Activated CD4-positive, alpha-beta T cell treated with anti-CD3 and anti-CD28 coated beads, Interleukin-2, amount 50 U/mL, for 48 hours (primary cell): Measurements from ENCODE around the gene ZNF692.
A peak's percentile ranks its signal among the peaks of the same experiment; 100 is the strongest.

Experiments
- DNase-seq, 2 experiments: peaks; one replicate each; pipeline ENCODE4 v3.0.0-alpha.2; 2020

ZNF692 gene

GRCh38 chr1:248881261-248881660 is 22.4 kb upstream of the ZNF692 start:
- DNase-seq = no peak

GRCh38 chr1:248873993-248874533 is 15.2 kb upstream of the ZNF692 start:
- peak; percentile 85 to 88 for DNase-seq

- peak; percentile 97 to 98 for DNase-seq
These were observed 14.6 kb upstream of the ZNF692 start for GRCh38 chr1:248873409-248873992.

GRCh38 chr1:248872752-248873408 is 14.0 kb upstream of the ZNF692 start:
- DNase-seq = peak; percentile 74 to 77

DNA sequence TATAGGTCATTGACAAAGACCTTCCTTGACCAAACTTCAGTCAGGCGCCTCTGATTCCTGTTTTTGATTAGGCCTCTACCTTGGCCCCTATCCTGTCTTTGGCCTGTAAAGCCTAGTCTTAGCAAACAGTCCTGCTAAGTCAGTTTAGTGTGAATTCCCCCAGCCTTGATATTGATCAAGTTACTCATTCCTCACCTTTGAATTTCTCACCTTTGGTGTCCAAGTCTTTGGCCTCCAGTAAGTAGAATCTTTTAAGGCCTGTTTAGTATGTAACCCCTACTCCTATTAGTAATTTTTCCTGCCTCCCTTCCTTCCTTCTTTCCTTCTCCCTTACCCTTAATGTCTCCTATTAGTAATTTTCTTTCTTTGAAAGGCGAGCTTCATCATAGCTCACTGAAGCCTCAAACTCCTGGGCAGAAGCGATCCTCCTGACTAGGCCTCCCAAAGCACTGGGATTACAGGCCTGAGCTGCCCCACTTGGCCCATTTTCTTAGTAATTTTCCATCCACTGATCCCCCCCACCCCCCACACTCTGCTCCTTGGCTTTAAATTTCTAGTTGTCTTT is 13.0 kb upstream of the ZNF692 start:
- no peak for DNase-seq

DNA sequence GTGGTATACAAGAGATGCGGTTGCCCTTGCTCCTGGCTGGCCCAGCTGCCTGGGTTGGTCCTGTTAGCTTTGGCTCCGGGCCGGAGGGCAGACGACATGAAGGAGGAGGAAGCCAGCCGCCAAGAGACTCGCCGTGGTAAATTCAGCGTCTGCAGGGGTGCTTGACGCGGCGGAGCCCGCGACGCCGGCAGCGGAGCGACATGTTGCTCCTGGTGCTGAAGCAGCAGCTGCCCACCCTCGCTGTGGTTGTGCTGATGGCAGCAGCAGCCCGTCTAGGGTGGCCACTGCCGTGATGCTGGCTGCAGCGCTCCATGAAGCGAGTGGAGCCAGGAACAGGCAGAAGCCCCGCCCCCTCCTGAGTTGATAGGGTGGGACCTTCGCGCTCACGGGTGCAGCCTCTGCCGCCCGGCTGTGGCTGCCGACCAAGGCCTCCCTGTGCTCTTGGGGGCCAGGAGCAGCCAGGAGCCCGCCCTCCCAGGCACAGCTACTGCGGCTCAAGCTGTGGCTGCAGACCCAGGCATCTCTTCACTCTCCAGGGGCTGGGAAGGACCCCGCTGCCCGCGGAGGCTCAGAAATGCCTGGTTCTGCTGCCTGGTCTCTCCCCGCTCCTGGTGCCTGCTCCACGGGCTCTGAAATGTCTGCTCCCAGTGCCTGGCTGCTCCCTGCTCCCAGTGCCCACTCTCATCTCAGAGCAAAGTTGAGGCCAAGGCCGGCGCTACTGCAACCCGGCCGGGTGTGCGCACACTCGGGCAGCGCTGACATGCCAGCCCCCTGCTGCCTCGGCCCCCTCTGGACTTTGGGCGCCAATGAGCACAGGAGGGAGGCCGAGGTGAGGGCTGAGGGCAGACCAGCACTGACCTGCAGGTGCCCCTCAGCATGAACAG is 4.4 kb upstream of the ZNF692 start:
- peak; percentile 87 to 91 for DNase-seq

DNA sequence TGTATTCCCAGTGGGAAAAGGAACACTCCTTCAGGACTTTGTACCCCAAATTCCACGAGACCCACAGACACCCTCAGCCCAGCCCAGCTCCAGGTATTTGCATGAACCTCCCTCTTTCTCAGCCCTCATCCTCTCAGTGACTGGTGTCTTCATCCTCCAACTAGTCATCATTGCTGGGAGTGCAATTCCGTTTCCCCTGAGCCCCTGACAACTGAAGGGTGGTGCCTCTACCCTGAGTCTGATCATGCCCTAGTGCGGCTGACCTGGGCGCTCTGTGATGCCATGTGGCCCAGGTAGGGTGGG is 3.8 kb upstream of the ZNF692 start:
- DNase-seq = no peak

DNA sequence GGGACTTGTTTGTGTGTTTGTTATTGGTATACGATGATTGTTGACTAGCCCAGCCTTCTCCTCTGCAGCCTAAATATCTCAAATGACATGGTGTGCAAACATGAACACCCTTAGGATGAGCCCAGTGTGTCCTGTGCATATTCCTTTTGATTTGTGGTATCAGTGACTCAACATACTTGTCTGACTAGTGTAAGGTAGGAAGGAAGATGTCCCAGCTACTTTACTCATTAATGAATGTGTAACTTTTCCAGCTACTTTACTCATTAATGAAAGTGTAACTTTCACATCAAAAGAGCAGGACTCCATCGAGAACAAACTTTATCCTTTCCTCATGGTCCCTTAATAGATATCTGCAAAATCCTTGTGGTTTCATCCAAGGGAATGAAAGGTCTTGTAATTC is 2.7 kb upstream of the ZNF692 start:
- no peak for DNase-seq

DNA sequence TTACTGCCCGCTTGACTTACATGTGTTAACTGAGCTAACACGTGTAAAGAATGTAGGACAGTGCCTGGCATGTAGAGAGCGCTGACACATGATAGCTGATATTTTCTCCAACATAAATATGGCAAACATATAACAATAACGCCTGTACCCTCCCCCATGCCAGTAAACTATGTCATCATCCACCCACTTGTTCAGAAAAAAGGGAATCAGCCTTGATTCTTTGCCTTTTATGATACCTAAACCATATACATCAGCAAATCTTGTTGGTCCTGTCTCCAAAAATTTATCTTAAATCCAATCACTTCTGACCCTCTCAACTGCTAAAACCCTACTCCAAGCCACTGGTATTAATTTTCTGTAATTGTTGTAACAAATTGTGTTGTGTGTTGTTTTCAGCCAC is 1.1 kb upstream of the ZNF692 start:
- DNase-seq = no peak

DNA sequence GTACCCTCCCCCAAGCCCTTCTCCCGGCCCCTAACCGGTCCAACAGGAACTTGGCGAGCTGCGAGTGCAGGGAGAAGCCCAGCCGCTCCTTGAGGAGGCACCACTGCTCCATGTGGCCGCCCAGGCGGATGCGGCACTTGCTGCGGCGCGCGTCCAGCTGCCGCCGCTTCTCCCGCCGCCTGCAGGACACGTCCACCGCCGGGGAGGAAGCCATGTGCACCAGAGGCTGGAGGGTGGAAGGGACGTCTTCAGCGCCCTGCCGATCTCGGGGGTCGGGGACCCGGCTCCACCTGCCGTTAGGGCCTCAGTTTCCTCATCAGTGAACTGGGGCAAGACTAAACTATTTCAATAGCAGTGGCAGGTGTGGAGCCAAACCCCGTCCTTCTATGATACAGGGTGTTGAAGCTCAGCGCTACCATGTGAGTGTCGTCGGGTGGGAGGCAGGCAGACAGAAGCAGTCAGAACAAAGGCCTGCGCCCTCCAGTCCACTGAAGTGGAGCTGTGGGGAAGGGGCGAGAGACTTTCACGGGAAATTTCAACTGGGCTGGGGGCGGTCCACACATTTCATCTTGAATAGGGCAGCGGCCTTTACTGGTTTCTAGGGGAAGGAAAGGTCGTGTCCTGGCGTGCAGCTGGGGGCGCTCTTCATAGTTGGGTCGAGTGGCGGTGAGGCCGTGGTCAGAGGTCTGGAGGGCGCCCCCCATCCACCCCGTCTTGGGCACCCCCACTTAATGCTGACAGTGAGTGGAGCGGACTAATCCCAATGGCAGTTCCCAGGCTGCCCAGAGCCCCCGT is 592 bp downstream of the ZNF692 start:
- peak; percentile 43 to 48 for DNase-seq

DNA sequence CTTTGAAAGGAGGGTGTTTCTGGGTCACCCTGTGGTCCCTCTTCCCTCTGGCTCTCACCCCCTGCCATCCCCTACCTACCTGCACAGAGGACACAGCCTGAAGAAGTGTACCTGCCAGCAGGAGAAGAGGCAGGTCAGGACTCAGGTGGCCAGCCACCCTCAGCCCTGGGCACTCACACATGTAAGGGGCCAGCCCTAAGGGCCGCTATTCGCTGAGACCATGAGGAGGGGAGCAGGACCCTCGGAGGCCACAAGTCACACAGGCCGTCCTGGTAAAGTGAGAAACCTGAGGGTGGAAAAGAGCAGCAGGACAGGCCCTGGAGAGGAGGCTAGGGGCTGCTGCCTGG is 1.2 kb downstream of the ZNF692 start:
- no peak for DNase-seq

DNA sequence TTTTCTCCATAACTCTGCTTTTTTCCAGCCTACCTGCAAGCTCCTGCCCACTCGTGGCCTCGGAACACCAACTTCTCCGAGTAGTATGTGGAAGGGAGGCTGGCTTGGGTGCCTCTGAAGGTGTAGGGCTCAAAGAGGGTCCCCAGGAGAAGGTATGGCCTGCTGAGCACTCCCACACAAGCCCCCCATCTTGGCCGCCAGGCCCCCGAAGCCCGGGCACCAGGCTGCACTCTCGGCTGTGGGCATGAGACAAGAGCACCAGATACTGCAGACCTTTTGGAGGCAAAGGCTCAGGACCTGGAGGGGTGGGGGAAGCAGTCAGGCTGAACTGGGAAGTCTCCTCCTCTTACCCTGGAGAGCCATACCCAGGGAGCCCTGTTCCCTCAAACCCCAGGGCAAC is 1.7 kb downstream of the ZNF692 start:
- no peak for DNase-seq

DNA sequence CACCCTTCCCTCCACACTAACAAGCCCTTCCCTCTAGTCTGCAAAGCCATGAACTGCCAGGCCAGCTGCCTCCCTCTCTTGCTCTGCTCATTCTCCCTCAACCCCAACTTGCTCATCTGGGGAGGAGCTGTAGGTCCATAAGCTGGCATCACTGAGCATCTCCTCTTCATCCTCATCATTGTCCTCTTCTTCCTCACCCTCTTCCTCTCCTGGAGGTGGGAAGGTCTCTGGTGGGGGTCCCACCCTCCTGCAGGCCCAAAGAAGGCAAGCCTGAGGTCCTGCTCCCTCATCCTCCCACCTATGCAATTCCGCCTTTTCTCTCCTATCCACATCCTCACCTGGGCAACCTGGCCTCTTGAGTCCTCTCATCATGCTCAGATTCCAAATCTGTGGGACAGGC is 2.7 kb downstream of the ZNF692 start:
- DNase-seq = no peak

- no peak for DNase-seq
These were observed 3.3 kb downstream of the ZNF692 start for GRCh38 chr1:248855580-248855979.

DNA sequence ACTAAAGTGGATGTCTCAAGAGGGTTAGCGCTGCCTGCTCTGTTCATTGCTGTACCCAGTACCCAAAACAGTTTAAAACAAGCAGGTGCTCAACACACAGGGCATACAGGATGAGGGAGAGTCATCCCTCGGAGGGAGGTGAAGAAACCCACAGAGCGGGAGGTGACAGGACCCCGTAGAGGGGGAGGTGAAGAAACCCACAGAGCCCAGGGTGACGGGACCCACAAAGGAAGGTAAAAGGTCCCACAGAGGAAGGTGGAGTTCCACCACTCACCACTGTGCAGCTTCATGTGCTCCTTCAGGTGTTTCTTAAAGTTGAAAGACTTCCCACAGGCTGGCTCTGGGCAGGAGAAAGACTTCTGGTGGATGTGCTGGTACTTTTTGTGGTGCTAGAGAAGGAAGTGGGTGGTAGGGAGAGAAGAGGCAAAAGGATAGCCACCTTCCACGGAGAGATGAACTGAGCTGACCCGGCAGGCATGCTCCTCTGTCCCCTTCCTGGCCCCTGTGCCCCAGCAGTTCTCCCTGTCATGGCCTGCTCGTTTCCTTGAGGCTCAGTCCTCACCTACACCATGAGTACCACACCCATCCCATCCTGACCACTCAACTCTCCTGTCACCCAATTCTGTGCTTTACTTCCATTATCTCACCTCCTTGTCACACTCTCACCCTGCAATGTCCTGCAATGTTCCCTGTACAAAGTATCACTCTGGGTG is 5.1 kb downstream of the ZNF692 start:
- no peak for DNase-seq

GRCh38 chr1:248852481-248853405 is 6.1 kb downstream of the ZNF692 start:
- DNase-seq = no peak

GRCh38 chr1:248851390-248851789 is 7.5 kb downstream of the ZNF692 start:
- DNase-seq = no peak

GRCh38 chr1:248850536-248851251 is 8.2 kb downstream of the ZNF692 start:
- no peak for DNase-seq

- DNase-seq = no peak
These were observed 8.8 kb downstream of the ZNF692 start for GRCh38 chr1:248850124-248850523.

DNA sequence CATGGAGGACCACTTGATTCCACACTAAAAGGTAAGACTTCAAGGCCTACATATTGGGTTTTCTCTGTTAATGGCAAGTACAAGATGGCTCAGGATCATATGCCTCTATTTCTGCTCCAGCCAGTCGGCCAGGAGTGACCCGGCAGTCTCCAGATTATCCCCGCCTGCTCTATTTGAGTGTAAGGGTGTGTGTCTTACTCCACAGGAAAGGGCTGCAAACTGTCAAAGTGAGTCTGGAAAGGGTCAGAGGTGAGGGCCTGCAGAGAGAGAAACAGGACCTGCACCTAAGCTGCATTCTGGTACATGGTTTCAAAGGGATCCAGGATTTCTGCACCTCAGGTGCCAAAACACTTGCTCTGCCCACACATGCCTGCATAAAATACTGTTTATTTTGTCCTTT is 9.2 kb downstream of the ZNF692 start:
- no peak for DNase-seq
